Inflammatory macrophage (primary cell): ENCODE data around the gene ADK.
A peak's percentile ranks its signal among the peaks of the same experiment; 100 is the strongest.

ENCODE experiments used
- DNase-seq, 2 donors: peaks; one replicate each; pipeline ENCODE4 v3.0.0-alpha.2; 2020 to 2022

The ADK gene

DNA sequence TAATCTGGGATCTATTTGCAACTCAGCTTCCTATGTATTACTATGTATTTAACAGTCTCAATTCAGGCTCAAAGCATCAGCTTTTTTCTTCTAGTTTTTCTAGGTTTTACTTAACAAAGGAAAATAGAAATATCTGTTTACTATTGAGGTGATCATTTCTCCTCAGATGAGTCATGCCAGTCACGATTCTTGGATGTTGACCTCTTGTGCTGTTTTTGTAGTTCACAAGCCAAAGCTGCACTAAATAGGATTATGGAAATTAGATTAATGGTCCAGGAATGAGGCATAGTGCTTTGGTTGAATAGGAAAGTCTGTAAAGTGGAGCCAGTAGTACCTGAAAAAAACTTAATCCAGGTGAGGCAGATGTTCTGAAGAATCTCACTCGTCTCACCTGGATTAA, 477.1 kb downstream of the ADK start:
- DNase-seq: no peak

DNA sequence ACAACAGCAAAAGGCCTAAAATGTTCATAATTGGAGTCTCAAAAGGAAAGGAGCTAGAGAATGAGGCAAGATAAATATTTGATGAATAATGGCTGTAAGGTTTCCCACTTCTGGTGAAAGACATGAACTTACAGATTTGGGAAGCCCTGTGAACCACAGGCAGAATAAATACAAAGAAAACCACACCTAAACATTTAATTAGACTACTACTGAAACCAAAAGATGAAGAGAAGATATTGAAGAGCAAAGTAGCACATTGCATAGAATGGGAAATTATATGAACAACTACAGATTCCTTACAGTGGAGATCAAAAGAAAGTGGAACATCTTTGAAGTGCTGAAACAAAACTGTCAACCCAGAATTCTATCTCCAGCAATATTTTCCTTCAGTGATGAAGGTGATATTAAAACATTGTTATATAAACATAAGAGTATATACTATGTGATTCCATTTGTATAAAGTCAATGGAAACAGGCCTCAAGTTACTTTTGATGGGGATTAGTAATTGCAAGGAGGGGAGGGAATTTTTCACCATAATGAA, 484.0 kb downstream of the ADK start:
- no peak for DNase-seq

DNA sequence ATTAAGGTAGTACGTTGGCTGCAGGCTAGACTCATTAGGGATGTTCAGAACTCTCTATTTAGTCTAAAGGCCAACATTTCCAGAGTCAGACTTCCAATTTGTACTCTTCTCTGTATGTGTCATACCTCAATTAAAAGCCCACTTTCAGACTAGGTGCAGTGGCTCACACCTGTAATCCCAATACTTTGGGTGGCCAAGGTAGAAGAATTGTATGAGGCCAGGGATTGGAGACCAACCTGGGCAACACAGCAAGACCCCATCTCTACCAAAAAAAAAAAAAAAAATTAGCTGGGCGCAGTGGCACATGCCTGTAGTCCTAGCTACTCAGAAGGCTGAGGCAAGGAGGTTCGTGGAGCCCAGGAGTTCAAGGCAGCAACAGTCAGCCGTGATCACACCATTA, 484.6 kb downstream of the ADK start:
- no peak for DNase-seq

DNA sequence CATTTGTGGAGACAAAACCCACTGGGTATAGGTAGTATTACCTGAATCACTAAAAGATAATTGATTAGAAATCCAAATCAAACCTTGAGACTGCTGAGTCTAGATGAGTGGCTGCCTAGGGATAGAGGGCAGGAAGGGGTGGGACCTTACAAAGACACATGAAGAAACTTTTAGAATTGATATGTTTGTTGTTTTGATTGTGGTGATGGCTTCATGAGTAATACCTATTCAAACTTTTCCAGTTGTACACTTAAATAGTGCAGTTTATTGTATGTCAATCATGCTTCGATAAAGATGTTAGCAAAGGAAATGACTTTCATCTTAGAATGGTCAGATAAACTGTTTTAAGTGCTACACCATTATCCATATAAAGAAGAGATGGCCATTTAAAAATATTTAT, 486.7 kb downstream of the ADK start:
- DNase-seq: no peak

DNA sequence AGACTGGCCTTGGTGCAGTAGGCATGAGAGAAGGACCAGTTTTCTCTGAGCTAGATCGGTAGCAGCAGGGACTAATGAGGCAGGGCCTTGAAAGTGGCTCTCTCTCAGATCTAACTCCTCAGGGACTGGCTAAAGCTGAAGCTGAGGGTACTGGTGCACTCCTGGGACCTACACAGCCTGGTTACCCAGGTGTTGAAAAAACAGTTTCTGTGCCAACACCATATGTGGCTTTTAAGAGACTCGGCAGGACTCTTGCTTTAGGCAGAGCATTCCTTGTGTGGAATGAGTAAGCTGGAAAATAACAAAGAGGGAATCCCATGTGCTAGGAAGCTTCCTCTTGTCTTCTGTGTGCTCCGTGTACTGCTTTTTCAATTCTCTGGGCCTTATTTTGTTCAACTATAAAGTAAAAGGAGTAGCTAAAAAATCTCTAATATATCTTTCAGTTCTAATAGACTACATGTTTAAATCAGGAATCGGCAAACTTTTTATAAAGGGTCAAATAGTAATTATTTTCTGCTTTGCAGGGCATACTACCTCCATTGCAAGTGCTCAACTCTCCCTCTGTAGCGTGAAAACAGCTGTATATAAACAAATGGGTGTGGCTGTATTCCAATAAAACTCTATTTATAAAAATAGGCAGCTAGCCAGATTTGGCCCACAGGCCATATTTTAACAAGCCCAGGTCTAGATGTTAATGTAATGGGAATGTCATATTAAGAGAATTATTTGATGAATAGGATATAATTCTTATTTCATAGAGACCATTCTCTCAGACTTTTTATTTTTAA, 489.3 kb downstream of the ADK start:
- DNase-seq: no peak

DNA sequence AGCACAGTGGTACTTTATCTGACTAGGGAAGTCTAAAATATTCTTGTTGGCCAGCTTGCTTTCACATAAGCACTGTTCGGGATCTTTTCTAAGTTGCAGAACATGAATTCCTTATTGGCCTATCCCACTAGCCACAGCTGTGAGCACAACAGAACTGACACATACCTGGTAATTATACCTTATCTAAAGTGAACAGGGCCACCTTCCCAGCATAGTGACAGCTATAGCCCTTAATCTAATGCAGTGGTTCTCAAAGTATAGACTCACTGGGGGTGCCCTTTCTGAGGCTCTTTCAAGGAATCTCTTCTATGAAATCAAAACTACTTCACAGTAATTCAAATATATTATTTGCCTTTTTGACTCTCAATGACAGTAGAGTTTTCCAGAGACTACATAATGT, 490.6 kb downstream of the ADK start:
- DNase-seq: no peak

DNA sequence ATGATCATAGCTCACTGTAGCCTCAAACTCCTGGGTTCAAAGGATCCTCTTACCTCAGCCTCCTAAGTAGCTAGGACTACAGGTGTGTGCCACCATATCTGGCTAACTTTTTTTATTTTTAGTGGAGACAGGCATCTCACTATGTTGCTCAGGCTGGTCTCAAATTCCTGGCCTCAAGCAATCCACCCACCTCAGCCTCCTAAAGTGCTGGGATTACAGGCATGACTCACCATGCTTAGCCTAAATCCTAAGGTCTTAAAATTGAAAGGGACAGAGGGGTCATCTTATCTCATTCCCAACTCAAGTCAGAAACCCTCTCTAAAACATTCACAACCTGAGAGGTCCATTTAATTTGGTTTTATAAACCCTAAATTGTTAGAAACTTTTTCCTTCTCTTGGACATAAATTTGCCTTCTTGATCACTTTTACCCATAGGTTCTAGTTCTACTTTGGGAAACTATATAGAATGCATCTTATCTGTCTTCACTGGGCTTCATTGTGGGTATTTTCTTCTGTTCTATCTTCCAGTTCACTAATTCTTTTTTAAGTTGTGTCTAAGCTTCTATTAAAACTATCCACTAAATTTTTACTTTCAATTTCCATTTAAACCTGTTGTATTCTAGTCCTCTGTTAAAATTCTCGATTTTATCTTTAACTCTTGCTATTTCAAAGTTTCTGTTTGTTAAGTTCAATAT, 492.0 kb downstream of the ADK start:
- DNase-seq: no peak

DNA sequence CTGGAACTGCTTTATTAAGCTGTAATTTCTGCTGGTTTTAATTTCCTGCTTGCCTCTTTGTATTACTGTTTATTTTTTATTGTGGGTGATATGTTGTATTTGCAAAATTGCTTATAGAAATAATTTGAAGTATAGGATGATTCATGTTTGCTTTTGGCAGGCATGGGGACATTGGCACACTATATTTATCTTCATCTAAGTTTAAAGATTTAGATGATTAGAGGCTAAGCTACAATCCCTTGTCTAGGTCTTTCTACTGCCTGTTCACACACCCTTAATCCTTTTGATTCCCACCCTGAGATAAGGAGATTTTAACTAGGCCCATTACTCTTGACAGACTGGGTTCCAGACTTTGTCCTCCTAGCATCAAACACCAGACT, 492.6 kb downstream of the ADK start:
- no peak for DNase-seq

DNA sequence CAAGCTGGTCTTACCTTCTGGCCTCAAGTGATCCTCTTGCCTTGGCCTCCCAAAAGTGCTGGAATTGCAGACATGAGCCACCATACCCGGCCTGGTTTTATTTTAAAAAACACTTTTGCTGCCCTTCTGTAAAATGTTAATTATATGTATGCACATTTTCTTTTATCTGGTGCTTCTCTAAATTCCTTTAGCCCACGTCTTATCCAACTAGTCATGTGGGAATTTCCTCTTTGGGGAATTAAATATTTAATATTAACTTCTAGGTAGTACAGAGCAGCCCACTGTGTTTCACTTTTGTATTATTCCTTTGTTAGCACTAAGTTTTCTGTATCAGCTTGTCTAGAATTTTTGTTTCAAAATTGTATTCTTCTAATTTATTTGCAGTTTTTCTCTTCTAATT, 493.7 kb downstream of the ADK start:
- DNase-seq: no peak

DNA sequence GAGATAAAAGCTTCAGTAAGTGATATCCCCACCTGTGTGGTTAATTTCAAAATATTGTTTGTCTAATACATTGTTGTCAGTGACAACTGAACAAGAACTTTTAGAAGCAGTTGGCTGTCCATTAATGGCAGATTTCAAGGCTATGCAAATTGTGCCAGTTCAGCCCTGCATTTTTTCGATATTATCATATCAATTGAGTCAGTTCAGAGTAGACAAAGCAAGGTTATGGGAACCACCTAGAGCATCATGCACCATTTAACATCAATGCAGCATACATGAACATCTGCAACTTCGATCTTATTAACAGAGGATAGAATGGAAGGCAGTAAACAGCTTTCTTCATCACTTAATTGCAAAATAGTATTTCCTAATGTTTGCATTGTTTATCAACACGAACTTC, 494.7 kb downstream of the ADK start:
- no peak for DNase-seq

DNA sequence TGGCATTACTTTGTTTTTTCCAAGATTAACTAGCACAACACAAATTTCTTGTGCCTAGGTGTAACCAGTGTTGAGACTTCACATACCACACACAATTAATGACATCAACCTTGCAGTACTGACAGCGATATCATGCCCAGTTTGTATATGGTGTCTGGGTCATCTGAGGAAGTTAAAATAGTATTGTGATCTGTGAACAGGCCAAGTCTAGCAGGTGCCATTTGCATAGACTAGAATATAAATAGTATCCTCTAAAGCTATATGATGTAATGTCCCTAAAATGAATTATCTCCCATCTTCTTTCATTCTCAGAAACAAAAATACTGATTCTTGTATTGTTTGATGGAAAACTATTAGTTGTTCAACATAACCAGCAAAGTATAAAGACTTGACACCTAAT, 499.6 kb downstream of the ADK start:
- DNase-seq: no peak

DNA sequence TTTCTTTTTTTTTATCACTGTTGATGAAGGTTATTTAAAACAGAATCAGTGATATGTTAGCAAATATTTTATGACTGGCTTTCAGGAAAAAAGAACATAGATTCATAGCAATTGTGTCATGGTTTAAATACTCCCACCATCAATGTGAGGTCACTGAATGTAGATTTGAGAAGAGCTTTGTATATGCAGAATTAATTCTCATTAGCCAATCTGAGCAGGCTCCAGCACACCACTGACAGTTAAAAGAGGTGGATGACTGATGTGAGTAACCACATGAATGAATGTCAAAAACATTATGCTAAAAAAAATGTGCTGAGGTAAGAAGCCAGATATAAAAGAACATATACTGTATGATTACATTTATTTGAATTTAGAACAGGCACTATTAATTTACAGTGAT, 500.5 kb downstream of the ADK start:
- peak in 1 of 2 donors; percentile 1 for DNase-seq

DNA sequence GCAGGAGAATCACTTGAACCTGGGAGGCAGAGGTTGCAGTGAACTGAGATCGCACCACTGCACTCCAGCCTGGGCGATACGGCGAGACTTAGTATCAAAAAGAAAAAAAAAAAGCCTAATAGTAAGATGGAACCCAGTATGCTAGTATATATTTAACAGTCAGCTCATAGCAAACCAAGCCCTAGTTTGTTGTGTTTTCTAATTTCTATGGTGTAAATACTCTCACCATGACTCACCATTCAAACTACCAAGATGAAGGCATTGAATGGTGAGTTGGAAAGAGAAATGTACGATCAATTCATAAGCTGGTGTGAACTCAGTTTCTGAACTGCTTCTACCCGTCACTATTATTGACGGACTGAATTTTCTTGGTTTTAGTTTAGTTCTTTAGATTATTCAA, 501.6 kb downstream of the ADK start:
- no peak for DNase-seq

DNA sequence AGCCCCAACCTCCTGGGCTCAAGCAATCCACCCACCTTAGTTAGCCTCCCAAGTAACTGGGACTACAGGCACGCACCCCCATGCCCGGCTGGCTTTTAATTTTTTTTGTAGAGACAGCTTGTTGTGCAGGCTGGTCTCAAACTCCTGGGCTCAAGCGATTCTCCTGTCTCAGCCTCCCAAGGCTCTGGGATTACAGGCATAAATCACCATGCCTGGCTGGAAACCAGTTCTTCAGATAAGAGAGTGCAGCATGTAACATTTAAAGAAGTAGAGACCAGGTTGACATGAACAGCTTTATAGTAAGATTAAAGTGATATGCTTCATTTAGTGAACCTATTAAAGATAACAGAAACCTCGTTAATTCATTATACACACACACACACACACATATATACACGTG, 507.5 kb downstream of the ADK start:
- no peak for DNase-seq

DNA sequence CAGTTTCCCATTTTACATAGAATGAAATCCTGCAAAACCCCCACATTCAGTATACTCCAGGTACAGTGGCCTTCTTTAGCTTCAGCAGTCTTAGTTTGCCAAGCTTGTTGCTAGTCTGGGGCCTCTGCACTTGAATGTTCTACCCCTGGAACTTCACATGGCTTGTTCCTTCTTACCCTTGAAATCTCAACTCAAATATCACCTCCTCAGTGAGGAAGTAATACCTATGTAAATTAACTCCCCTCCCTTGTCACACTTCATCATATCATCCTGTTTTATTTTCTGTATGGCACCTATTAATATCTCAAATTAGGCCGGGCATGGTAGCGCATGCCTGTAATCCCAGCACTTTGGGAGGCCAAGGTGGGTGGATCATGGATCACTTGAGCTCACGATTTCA, 511.6 kb downstream of the ADK start:
- DNase-seq: no peak

DNA sequence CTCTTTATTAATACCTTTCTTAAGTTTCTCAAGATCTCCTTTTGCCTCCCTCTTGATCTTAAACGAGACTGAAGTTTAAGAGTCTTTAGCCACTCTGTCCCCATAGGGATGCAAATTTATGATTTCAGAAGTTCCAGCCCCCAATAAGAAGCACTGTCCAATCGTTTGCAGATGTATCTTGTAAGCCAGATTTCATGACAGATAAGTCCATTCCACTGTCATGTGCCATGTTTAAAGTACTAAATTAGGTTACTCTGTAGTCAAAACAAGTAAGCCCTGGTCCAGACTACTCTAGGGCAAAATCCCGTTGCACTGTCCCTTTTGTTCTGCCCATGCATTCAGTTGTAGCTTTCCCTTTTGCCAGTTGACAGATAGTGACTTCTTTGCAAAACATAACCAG, 518.2 kb downstream of the ADK start:
- no peak for DNase-seq

DNA sequence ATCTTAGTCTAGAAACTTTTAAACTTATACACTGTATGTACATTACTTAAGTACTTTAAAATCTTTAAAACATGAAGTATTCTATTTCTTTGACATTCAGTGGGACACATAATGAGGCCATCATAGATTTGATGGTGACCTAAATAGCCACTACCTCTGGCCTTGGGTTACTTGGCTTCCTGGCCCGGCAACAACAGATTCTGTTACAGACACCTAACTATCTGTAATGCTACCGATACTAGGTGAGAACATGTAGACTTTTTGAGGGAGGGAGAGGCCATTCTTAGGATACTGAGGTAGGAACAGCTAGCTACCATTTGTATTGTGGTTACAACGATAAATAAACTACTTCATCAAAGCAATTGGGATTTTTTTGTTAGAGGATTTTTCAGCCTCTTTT, 520.7 kb downstream of the ADK start:
- DNase-seq: no peak

DNA sequence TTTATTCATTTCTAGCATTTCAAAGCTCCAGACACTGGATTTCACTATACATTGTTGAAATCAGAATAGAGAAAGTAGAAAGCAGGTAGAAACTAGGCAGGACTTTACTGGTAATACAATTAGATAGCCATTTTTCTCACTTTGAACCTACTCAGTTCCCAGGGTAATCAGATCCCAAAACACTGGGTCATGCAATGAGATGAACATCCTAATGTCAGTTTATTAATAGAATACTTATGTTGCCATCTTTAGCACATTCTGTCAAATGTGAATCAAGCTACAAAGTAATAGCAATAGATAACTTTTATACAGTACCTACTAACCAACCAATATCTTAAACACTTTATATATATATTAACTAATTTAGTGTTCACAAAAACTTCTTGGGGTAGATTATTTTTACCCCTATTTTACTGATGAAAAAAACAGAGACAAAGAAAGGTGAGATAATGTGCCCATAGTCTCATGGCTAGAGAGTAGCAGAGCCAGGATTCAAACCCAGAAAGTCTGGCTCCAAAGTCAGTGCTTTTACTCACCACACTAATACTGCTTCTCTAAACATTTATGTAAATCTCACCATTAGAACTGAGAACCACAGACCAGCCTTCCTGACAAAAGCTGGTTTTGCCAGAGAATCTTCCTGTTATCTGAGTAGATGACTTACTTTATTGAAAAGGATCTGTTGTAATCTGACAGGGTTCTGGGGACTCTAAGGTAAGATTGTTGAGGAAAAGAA, 521.6 kb downstream of the ADK start:
- no peak for DNase-seq

DNA sequence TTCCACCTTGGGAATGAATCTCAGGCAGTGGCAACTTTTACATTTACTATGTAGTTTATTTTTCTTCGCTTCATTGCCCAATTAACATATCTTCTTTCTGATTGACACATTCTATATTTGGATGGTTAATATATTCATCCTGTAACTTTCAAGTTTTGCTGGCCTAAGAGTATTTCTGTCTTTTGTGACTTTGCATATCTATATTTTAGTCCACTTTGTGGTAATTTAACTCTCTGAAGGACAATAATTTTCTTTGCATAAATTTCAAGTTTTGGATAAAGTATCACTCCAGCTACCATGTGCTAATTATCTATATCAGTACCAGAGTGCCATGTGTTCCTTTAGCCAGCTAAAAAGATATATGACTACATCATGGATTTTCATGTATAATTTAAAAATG, 523.9 kb downstream of the ADK start:
- no peak for DNase-seq

DNA sequence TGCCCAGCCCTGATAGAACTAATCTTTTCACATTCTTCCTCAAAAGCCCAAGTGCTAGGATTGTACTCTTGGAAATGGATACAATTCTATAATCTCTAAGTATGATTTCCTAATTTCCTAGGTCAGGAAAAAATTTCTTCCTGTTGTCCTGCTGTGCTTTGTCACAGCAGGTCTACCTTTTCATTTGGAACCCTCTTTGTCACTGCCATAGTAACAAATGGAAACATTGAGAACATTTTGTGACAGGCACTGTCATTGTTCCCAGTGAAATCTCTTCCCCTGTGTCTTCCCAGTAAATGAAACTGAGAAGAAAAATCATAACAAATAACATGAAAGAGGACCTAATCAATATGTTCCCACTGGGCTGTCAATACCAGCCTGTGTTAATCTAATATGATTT, 524.5 kb downstream of the ADK start:
- no peak for DNase-seq

DNA sequence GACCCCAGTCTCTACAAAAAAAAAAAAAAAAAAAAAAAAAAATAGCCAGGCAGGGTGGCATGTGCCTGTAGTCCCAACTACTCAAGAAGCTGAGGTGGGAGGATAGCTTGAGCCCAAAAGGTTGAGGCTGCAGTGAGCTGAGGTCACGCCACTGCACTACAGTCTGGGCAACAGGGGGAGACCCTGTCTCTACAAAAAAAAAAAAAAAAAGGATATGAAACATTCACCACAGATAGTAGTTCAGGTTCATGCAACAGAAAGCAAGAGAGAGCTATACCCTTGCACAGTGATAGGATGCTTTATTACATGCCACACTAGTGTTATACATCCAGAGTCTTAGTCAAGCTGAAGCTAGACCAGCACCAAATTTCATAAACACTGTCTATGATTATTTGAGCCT, 526.9 kb downstream of the ADK start:
- DNase-seq: no peak

DNA sequence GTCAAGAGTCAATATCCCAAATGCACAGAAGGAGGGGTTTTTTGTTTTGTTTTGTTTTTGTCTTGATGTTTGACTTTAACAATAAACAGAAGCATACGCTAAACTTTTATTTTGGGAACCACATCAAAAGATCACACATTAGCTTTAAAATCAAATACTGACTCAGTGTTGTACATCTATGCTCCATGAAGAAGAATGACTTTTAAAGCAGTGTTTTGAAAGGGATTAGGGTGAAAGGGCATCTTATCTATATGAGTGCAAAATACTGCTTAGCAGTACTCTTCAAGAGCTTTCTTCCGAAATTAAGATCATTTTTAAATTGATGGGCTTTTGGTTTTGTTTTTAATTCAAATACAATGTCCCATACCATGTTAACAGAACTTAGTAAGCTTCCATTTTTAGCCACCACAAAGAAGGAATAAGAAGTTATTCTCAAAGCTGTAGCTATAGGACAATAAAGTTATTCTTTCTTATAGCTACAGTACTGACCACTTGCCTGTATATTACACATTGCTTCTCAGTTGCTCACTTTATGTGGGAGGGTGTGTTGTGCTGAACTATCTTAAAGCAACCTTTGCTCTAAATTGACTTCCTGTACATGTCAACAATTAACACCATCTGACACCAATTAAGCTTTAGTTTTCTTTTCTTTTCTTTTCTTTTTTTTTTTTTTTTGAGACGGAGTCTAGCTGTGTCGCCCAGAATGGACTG, 531.1 kb downstream of the ADK start:
- peak; percentile 29 to 43 for DNase-seq

DNA sequence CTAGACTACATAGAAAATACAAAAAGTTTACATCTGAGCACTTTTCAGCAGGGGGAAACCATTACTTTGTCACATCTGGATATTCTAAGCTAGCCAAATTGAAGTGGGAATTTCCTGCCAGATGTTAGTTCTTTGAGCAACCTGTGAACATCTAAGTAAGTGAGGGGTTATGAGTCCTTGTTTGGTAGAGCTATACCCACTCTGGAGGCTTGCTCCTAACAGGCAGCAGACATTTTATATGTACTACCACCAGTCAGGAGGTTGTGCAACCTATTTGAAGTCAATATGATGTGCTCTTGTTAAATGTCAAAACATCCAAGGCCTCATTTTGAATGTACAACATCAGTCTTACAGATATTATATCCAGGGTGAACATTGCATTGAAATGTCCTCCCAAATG, 532.0 kb downstream of the ADK start:
- DNase-seq: no peak
